Esophagus mucosa (tissue), 1 donor: Measurements from ENCODE around the gene KRT34. TPM values are rescaled to one million over a fixed set of nuclear protein-coding genes. Genes with fewer than 3 reads are reported as not detected.
"Not testable (repeated sequence)": the region's sequence is repeated elsewhere in the genome, so short reads cannot be mapped to it uniquely, and the experiment has no call there.

ENCODE experiments used
- ATAC-seq: fragments of 200-7000 bp; cut with Tn5 transposase; one replicate; pipeline ENCODE4 v1.9.1; 2020
- total RNA-seq: library from RNA; stranded (reverse); gene quantifications from one replicate; pipeline ENCODE4 v1.2.4, GENCODE V29; 2023
- donor health status: DM: yes; HTN: yes; CAD: no.

Gene KRT34
- total RNA-seq, 1 donor from 2014 or later: 0.44 TPM

DNA sequence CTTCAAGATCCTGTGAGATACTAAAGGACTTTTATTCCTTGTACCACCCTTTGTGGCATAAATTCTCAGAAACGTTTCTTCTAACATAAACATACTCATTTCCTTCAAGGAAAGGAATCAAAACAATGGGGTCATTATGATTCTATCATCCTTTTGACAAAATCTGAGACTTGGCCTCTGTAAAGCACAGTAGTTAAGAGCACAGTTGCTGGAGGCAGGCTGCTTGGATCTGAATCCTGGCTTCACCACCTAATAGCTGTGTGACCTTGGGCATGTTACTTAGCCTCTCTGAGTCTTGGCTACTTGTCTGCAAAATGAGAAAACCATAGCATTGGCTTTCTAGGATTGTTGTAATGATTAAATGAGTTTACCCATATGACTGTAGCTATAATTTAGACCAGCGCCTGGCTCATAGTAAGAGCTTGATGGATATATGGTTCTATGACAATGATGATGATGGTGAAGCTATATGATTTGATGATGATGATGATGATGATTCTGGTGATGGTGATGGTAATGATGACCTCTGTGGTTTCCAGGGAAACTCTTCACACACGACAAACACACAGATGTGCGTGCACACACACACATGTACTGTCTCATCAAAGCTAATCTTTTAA, 21.4 kb upstream of the KRT34 start:
- no peak for ATAC-seq

DNA sequence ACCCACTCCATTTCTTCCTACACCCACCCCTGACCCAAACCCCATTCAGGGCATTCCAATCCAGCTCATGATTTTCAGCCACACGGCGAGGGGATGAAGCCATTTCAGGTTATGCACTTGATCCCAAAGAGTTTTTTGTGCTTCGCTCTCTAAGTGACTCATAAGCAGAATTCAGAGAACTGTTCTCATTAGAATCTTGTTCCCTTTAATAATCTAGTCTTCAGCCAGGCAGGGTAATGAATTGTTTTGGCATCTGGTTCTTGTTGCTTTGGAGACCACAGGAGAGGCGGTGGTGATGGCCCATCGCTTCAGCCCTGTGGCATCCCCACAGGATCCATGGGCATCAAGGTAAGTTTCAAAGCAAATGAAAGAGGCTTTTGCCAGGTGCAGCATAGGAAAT, 20.1 kb upstream of the KRT34 start:
- no peak for ATAC-seq

DNA sequence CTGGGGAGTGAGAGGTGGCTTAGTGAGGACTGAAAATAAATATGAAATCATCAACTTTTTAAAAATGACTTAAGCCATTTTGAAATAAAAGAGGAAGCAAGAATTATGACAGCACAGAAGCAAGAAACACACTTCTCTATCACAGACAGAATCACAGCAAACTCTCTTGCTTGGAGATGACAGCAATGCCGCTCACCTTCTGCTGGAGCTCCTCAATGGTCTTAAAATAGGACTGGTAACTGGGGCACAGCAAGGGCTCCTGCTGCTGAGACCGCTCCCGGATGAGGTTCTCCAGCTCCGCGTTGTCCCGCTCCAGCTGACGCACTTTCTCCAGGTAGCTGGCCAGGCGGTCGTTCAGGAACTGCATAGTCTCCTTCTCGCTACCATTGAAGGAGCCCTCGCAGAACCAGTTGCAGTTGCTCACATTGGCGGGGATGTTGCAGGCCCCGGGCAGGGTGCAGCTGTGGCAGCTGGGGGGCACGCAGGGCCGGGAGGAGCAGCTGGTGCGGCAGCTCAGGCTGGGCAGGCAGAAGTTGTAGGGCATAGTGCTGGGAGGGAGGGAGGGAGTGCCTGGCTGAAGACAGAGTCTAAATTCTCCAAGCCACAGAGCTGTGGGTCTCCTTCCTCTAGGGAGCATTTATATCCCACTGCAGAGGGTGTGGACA, 15.0 kb upstream of the KRT34 start, which contains the start of gene KRT31:
KRT31 (minus strand) TSS at position 613 of the 665 bp plus-strand sequence; CDS start at position 544, 69 bp downstream.
- no peak for ATAC-seq

DNA sequence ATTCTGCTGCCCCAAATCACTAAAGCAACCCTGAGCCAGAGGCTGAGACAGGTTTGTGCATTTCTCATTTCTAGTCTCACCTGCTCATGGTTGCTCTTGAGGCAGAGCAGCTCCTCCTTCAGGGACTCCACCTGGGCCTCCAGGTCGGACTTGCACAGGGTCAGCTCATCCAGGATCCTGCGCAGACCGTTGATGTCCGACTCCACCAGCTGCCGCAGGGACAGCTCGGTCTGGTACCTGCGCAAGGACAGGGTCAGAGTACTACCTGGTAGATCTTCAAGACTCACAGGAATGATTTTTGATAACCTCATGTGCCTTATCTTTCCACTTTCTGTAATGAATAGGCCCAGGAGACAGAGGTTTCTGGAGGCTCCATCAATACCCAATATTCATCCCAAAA, 14.2 kb upstream of the KRT34 start:
- no peak for ATAC-seq

DNA sequence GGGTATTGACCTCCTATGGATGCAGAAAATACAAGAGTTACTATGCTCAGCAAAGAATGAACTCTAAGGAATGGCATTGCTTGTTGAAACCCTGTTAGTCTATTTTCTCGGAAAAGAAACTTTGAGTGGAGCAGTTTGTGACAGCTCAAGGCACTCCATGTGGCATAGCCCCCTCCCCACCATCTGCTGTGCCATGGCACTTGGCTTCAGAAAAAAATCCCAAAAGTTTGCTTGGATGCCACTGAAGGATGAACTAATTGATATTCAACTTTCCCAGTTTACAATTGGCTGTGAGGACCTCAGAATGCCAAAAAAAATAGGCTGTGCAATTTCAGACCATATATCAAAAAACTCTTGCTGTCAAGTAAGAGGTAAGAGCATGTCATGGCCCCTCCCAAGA, 13.5 kb upstream of the KRT34 start:
- no peak for ATAC-seq

DNA sequence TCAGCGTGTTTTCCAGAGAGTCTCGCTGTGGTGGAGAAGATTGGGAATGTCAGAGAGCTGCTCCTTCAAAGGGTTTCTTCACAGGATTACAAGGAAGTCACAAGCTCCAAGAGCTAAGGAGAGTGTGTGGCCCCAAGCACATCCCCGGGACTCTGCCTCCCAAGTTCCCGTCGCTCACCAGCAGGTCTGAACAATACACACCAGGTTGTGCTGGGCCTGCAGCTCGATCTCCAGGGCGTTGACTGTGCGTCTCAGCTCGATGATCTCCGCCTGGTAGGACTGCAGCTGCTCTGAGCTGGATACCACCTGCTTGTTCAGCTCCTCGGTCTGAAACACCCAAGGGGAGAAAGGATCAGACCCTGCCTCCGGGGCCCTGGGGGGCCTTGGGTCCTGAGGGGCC, 12.9 kb upstream of the KRT34 start:
- ATAC-seq: peak; percentile 58

DNA sequence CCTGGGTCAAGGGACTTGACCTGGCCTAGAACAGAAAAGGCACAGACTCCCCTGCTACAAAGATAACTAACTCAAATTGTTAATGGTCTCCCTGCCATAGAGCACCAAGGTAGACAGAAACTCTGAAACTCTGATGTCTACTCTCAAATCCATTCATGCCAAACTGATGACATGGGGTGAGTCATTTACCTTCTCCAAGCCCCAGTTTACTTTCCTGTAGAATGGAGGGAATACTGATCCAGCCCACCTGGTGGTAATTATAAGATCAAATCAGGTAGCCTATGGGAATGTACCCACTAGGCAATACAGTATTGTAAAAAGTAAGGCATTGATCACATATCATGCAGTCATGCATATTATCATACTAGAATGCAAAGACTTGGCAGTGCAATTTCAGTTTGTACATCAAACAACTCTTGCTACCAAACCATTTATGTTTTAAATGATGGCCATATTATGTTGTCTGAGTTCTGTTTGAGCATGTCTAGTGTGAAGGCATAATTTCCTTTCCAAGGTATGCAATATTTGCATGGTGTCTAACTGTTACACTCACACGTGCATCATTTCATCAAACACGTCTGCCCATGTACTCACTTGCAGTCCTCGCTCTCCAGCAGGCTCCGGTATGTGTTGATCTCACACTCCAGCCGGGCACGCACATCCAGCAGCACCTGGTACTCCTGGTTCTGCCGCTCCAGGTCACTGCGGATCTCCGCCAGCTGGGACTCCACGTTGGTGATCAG, 12.3 kb upstream of the KRT34 start:
- ATAC-seq: peak; percentile 84

DNA sequence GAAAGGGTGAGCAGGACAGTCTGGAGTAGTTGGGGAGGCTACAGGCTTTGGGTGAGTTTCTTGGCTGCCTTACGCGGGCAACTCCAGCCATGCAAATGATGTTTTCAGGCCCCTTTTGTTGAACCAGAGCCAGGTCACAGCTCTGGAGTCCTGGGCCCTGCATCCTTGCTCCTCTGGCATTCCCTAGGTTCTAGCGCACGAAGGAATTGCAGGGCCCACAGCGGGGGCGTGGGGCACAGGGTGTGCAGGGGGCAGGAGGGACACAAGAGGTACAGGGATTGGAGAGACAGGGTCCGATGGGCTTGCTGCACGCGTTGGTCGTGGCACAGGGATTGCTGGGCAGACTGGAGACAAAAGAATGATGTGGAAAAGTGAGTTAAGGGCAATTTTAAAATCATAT, 11.7 kb upstream of the KRT34 start:
- no peak for ATAC-seq

DNA sequence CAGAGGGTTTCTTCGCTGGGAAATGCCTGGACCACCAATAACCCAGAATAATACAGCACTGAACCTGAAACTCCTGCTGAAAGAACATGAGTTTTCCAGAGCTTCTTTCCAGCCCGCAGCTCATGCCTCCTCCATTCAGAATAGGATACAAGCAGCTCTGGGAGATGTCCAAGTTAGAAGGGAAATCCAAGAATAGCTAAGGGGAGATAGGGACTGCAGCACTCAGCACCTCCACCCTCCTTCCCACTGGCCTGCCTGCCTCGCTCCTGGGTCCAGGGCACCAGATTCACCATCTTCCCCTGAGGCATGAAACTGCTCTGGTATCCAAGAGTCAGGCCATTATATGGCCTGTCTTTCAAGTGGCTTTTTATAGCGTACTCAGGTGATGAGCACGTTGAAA, 11.2 kb upstream of the KRT34 start:
- ATAC-seq: no peak

DNA sequence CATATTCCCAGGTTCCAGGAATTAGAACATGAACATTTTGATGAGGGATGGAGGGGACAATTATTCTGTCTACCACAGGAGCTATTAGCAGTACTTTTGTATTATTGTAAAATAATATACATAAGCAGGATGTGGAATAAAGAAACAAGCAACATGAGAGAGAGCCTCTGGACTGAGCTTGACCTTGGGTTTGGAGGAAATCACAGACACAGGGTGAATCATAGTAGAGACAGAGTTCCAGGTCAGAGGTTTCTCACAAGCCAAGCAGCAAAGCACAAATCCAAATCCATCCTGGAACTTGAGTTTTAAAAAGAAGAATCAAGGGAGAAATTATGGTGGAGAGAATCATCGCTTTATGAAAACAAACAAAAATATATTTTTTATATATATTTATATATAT, 10.2 kb upstream of the KRT34 start:
- no peak for ATAC-seq

DNA sequence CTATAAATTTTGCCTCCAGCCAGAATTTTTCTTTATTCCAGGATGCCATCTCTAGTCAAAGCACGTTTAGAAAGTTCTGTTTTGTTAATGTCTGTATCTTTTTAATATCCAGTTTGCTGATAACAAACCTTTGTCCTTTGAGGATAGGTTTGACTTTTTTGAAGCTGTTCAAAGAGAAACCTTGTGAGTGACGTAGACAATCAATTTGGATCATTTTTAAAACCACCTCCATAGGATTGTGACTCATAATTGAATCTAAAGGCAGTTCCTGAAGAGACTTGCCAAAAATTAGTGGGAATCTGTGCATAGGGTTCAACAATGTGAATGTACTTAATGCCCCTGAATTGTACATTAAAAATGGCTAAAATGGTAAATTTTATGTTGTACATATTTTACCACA, 9.4 kb upstream of the KRT34 start:
- no peak for ATAC-seq

DNA sequence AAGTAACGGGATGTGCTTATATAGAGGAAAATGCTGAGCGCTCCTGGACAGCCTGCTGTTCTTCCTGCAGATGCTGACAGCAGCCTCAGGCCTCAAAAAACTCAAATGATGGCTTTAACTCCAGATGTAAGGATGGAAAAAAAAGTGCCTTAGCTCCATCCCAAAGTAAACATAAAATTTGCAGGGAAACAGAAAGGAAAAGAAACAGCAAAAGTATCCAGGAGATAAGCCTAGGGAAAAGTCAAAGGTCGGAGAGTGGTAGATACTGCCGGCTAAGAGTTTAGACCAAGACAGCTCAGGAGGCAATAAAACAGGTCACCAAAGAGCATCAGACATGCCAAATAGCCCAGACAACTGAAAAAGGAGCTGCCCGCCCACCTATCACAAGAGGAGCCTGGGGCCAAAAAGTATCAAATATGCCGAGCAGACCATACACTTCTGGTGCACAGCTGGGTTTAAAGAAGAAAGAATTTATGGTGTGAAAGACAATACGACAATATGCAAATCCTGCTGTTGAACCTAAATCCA, 8.4 kb upstream of the KRT34 start:
- ATAC-seq: no peak

DNA sequence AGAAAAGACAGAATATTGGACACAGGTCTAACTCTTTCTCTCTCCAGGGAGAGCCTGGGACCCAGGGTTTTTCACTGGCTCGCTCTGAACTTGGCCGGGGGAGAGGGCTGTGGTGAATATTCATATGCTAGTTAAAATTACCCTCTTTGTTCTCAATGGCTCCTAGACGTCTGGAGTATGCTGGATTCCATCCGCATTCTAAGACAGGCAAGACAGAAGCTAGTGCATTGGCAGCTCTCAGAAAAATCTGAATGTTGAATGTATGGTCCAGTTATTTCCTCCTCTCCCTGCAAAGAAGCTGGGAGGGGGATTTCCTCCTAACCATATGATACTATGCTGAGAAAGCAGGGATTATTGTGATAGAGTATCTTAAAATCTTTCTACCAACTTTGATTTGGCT, 5.6 kb upstream of the KRT34 start:
- ATAC-seq: no peak

DNA sequence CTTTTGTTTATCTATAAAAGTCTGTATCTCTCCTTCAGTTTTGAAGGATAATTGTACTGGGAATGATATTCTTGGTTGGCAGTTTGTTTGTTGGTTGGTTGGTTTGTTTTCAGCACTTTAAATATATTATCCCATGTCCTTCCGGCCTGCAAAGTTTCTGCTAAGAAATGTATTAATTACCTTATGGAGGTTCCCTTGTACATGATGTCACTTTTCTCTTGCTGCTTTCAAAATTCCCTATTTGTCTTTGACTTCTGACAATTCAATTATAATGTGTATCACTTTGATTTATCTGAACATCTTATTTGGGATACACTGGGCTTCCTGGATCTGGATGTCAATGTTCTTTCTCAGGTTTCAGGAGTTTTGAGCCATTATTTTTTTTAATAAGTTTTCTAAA, 4.1 kb upstream of the KRT34 start:
- ATAC-seq: no peak

DNA sequence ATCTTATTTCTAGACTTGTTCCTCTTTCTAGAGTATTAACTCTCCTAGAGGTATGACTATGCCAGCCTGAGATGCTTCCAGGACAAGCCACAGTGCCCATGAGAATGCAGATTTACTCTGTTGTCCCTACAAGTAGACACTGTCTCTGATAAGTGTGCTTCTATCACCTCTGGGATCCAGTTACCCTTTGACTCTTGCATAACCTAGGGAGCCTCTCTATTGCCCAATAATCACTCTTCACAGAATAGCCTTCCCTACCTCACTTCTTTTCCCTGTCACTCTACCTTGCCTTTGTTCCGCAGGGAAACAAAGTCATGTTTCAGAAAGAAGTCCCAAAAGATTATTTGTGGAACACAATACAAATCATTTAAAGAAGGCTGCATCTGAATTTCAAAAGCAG, 1.6 kb upstream of the KRT34 start:
- no peak for ATAC-seq

DNA sequence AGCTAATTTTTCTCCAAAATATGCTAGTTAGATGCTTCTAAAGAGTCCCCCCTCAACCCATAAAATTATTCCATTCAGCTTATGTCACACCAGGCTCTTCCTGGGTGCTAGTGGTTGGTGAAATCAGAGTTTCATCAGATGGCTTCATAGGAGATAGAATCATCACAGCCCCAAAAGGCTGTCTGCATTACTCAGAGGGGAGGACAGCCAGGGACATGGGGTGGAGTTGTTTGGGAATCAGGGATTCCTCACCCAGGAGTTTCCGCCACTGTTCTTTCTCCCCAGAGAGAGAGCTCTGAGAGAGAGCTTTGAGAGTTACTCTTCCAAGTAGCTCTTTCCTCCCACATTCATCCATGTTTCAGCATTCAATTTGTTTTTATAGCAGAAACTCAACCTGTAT, 288 bp upstream of the KRT34 start:
- ATAC-seq: no peak

DNA sequence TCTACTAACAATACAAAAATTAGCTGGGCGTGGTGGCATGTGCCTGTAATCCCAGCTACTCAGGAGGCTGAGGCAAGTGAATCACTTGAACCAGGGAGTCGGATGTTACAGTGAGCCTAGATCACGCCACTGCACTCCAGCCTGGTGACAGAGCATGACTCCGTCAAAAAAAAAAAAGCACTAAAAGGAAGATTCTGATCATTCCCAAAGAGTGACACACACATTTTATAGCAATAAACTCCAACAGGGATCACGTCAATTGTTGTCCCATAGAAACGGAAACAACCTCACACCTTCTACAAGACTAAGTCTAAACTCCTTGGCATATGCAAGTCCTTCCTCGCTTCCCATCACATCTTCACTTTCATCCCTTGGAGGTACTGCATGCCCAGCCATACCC, 2.0 kb downstream of the KRT34 start:
- ATAC-seq: not testable (repeated sequence)

DNA sequence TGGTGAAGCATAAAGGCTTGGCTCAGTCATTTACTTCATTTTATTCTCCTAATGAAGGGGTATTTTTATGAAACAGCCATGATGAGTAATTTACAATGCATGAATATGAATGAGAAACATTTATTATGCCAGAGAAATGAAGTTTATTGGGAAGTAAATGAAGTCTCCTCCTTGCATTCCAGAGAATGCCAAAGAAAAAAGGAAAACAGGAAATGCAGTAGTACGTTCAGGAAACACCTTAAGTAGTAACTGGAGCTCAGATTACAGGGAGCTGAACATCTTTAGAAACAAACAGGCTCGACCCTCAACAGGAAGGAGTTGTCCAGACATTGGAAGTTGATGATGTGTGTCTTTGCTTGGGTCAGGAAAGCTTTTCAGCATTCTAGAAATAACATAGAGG, 4.6 kb downstream of the KRT34 start:
- no peak for ATAC-seq

DNA sequence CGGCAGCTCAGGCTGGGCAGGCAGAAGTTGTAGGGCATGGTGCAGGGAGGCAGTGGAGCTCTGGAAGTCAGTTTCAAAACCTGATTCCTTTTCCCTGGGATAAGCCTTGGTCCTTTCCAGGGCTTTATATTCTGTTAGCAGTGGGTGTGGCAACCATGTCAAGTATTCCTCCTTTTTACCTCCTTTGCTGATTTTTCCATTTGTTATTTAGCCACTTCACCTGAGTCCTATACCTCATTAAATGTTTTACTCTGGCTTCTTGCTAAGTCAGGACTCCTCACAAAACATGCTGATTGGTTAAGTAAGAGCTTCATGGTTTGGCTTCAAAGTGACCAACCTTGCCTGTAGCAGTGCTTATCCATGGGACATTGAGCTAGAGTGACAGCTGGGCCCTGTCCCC, 12.4 kb downstream of the KRT34 start, which contains the start of gene KRT33B:
KRT33B (minus strand) TSS at position 101 of the 400 bp plus-strand sequence; CDS start at position 38, 63 bp downstream.
- ATAC-seq: no peak

DNA sequence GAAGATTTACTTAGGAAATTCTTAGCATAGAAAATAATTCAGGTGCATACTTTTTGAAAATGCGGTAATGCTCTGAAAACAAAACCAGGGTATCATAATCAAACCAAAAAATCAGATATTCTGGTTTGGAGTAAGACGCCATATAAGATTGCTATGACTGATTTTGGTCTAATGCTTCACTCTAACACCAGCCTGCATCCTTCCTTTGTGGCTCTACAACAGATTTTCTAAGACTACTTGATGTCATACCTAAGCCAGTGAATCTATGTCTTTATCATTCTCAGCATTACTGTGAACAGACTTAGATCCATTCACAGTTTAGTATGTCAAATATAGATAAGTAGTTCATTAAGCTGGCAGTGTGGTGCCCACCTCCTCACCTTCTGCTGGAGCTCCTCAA, 13.1 kb downstream of the KRT34 start:
- ATAC-seq: no peak

DNA sequence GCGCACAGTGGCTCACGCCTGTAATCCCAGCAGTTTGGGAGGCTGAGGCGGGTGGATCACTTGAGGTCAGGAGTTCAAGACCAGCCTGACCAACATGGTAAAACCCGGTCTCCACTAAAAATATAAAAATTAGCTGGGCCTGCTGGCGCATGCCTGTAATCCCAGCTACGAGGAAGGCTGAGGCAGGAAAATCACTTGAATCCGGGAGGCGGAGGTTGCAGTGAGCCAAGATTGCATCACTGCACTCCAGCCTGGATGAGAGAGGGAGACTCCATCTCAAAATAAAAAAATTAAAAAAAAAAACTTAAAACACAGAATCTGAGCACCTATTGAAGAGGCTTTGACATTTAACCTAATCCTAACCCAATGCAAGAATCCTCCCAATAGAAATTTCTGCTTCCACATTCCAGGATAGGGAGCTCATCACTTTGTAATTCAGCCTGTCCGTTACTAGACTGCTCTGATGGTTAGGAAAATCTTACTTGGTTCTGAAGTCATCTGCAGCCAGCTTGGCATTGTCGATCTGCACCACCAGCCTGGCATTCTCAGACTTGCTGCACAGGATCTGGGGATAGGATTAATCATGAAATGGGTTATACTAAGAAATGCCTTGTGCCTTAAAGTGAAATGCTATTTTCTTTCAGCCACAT, 14.6 kb downstream of the KRT34 start:
- ATAC-seq: peak; percentile 17

DNA sequence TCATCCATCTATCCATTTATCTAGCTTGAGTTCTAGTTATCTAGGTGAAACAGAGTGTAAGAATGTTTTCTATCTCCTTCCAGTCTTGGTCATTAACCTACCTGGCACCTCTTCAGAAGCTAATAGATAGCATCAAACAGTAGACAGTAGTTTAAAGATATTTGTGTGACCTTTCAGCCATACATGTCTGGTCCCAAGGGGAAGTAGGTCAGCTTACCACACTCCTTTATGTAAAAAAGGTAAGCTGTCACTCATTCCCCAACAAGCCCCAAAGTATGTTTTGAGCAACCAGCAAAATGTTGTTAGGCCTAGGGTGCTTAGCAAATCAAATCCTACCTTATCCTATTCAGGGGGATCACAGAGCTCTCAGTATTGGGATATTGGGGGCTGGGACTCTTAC, 16.0 kb downstream of the KRT34 start:
- no peak for ATAC-seq

DNA sequence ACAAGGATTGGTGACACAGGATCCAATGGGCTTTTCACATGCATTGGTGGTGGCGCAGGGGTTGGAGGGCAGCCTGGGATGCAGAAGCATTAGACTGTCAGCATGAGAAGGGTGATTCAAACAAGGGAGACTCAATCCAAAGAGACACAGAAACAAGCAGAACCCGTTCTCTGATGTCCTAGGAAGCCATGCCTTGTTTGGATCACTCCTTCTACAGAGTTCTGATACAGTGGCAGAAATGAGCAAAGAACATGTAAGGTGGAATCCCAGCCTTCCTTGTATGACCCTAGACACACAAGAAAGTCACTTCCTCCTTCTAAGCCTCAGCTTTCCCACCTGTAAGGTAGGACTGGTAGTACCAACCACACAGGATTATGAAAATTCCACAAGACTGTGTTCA, 18.2 kb downstream of the KRT34 start:
- ATAC-seq: peak; percentile 83
